ENCODE measurements around the gene TNFRSF13B. TPM values are rescaled to one million over a fixed set of nuclear protein-coding genes. Genes with fewer than 3 reads are reported as not detected.
"Not testable (repeated sequence)": the region's sequence is repeated elsewhere in the genome, so short reads cannot be mapped to it uniquely, and the experiment has no call there.

TNFRSF13B gene
- total RNA-seq, 1 donor from 2014 or later = not detected

DNA sequence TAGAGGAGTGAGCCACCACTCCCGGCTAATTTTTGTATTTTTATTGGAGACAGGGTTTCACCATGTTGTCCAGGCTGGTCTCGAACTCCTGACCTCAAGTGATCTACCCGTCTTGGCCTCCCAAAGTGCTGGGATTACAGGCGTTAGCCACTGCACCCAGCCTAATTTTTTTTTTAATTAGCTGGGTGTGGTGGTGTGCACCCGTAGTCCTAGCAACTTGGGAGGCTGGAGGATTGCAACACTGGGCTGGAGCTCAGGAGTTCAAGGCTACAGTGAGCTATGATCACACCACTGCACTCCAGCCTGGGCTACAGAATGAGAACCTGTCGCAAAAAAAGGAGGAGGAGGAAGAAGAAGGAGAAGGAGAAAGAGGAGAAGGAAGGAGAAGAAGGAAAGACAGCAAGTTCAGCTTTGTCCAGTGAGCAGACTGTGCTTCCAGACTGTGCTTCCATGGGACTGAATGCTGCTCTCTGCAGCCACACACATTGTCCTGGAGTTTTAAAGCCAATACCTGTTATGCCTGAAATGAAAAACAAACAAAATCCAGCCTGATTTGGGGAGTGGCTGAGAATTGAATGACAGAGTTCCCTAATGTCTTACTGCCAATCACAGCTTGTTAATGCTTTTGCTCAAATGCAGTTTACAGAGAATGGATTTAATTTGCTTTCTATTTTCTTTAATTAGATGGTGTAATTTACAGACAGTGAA lies 2.8 kb upstream of the TNFRSF13B start:
- Mint-ChIP-seq H3K36me3 (ENCODE audit: unreplicated experiment) (no peaks in the 10 kb centered on the region), H3K4me3 (ENCODE audit: unreplicated experiment) (no peak overlapping the region), H3K9me3 (ENCODE audit: unreplicated experiment) (no peaks in the 10 kb centered on the region), H3K4me1 (ENCODE audit: unreplicated experiment) (peaks cover 5% of the 10 kb centered on the region), H3K27me3 (ENCODE audit: unreplicated experiment) (peaks cover 26% of the 10 kb centered on the region), H3K27ac (ENCODE audit: unreplicated experiment) (no peak overlapping the region)
- TF ChIP-seq, protein P1, sequence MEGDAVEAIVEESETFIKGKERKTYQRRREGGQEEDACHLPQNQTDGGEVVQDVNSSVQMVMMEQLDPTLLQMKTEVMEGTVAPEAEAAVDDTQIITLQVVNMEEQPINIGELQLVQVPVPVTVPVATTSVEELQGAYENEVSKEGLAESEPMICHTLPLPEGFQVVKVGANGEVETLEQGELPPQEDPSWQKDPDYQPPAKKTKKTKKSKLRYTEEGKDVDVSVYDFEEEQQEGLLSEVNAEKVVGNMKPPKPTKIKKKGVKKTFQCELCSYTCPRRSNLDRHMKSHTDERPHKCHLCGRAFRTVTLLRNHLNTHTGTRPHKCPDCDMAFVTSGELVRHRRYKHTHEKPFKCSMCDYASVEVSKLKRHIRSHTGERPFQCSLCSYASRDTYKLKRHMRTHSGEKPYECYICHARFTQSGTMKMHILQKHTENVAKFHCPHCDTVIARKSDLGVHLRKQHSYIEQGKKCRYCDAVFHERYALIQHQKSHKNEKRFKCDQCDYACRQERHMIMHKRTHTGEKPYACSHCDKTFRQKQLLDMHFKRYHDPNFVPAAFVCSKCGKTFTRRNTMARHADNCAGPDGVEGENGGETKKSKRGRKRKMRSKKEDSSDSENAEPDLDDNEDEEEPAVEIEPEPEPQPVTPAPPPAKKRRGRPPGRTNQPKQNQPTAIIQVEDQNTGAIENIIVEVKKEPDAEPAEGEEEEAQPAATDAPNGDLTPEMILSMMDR (IDR thresholded peaks at IDR 0.05) = no peak
- DNase-seq (ENCODE audit: extremely low spot score, unreplicated experiment) = peak; percentile 21

DNA sequence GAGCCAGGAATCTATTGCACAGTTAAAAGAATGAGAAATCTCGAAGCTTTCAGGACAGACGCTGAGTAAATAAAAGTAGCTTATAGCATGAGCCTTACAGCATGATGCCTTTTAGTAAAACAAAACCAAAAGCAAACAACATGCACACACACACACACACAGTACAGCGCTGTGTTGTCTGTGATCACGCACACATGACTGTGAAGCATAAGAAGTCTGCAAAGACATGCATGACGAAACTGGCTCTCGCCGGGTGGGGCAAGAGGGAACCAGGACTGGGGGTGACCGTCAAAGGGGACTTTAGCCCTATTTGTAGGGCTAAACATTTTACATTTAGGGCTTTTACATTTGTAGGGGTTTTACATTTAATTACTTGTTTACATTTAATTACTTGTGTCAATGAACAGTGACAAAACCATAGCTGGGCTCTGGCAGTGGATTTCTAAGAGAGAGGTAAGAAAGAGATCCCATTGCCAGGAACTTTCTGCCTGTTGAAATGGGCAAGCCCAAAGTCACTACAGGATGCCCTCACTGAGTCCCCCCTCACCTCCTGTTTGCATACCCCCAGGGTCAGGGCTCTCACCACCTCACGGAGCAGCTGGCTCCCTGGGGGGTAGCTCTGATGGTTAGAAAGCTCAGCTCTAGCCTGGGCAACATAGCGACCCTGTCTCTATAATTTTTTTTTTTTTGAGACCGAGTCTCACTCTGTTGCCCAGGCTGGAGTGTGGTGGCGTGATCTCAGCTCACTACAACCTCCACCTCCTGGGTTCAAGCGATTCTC lies 2.0 kb upstream of the TNFRSF13B start:
- Mint-ChIP-seq H3K9me3 (ENCODE audit: unreplicated experiment) (no peaks in the 10 kb centered on the region), H3K27ac (ENCODE audit: unreplicated experiment) (no peak overlapping the region), H3K4me1 (ENCODE audit: unreplicated experiment) (peaks cover 5% of the 10 kb centered on the region), H3K36me3 (ENCODE audit: unreplicated experiment) (no peaks in the 10 kb centered on the region), H3K27me3 (ENCODE audit: unreplicated experiment) (peaks cover 33% of the 10 kb centered on the region), H3K4me3 (ENCODE audit: unreplicated experiment) (no peak overlapping the region)
- TF ChIP-seq, protein P1 (IDR thresholded peaks at IDR 0.05) = no peak
- DNase-seq (ENCODE audit: extremely low spot score, unreplicated experiment) = peak; percentile 63

- not testable (repeated sequence) for H3K36me3 Mint-ChIP-seq (ENCODE audit: unreplicated experiment); H3K9me3 Mint-ChIP-seq (ENCODE audit: unreplicated experiment); H3K27ac Mint-ChIP-seq (ENCODE audit: unreplicated experiment); H3K4me1 Mint-ChIP-seq (ENCODE audit: unreplicated experiment); H3K4me3 Mint-ChIP-seq (ENCODE audit: unreplicated experiment)
- H3K27me3 Mint-ChIP-seq (ENCODE audit: unreplicated experiment) = peaks cover 37% of the 10 kb centered on the region
- peak; percentile 19 for DNase-seq (ENCODE audit: extremely low spot score, unreplicated experiment)
Measured at GRCh38 chr17:16973043-16973442, 1.1 kb upstream of the TNFRSF13B start.

GRCh38 chr17:16972346-16972745 lies 428 bp upstream of the TNFRSF13B start:
- H3K27me3 Mint-ChIP-seq (ENCODE audit: unreplicated experiment) = peaks cover 36% of the 10 kb centered on the region
- no peaks in the 10 kb centered on the region for H3K9me3 Mint-ChIP-seq (ENCODE audit: unreplicated experiment)
- peak; percentile 44 for DNase-seq (ENCODE audit: extremely low spot score, unreplicated experiment)
- H3K4me1 Mint-ChIP-seq (ENCODE audit: unreplicated experiment) = peaks cover 1% of the 10 kb centered on the region
- TF ChIP-seq, protein P1 (IDR thresholded peaks at IDR 0.05) = no peak
- H3K36me3 Mint-ChIP-seq (ENCODE audit: unreplicated experiment) = no peaks in the 10 kb centered on the region
- no peak overlapping the region for H3K4me3 Mint-ChIP-seq (ENCODE audit: unreplicated experiment)
- H3K27ac Mint-ChIP-seq (ENCODE audit: unreplicated experiment) = no peak overlapping the region

- peaks cover 40% of the 10 kb centered on the region for H3K27me3 Mint-ChIP-seq (ENCODE audit: unreplicated experiment)
- DNase-seq (ENCODE audit: extremely low spot score, unreplicated experiment) = peak; percentile 75
- no peaks in the 10 kb centered on the region for H3K9me3 Mint-ChIP-seq (ENCODE audit: unreplicated experiment)
- H3K4me1 Mint-ChIP-seq (ENCODE audit: unreplicated experiment) = no peaks in the 10 kb centered on the region
- TF ChIP-seq, protein P1 (IDR thresholded peaks at IDR 0.05) = no peak
- H3K36me3 Mint-ChIP-seq (ENCODE audit: unreplicated experiment) = no peaks in the 10 kb centered on the region
- H3K27ac Mint-ChIP-seq (ENCODE audit: unreplicated experiment) = no peak overlapping the region
- H3K4me3 Mint-ChIP-seq (ENCODE audit: unreplicated experiment) = no peak overlapping the region
Measured at GRCh38 chr17:16969931-16970906, 1.7 kb downstream of the TNFRSF13B start.
